Activated gamma-delta T cell treated with Interleukin-2 at 50 U/mL for 16 hours (primary cell): ENCODE data around the gene OVCH1.

ENCODE experiments used
- DNase-seq: peaks from one replicate; pipeline ENCODE4 v3.0.0-alpha.2; 2020

Gene OVCH1

GRCh38 chr12:29497588-29497987, at the start of gene OVCH1:
OVCH1 (minus strand) TSS chr12:29497686; CDS start chr12:29497686, 0 bp downstream.
- no peak for DNase-seq

GRCh38 chr12:29547151-29547632, 49.7 kb upstream of the OVCH1 start:
- DNase-seq = no peak

GRCh38 chr12:29546000-29546399, 48.5 kb upstream of the OVCH1 start:
- DNase-seq = no peak

GRCh38 chr12:29545102-29545467, 47.6 kb upstream of the OVCH1 start:
- no peak for DNase-seq

GRCh38 chr12:29544428-29545101, 47.1 kb upstream of the OVCH1 start:
- no peak for DNase-seq

- DNase-seq = no peak
Observed at GRCh38 chr12:29543036-29543435, 45.5 kb upstream of the OVCH1 start.

GRCh38 chr12:29537298-29537697, 39.8 kb upstream of the OVCH1 start:
- DNase-seq = no peak

GRCh38 chr12:29534935-29535334, 37.4 kb upstream of the OVCH1 start:
- DNase-seq = no peak

GRCh38 chr12:29533815-29534489, 36.5 kb upstream of the OVCH1 start:
- no peak for DNase-seq

GRCh38 chr12:29531471-29531870, 34.0 kb upstream of the OVCH1 start:
- DNase-seq = no peak

GRCh38 chr12:29530436-29530835, 33.0 kb upstream of the OVCH1 start:
- DNase-seq = no peak

GRCh38 chr12:29528161-29528560, 30.7 kb upstream of the OVCH1 start:
- no peak for DNase-seq

GRCh38 chr12:29521951-29522350, 24.5 kb upstream of the OVCH1 start:
- no peak for DNase-seq

- DNase-seq = peak; percentile 14
Observed at GRCh38 chr12:29519585-29520182, 22.2 kb upstream of the OVCH1 start.

- DNase-seq = no peak
Observed at GRCh38 chr12:29518407-29518806, 20.9 kb upstream of the OVCH1 start.

- no peak for DNase-seq
Observed at GRCh38 chr12:29517264-29517663, 19.8 kb upstream of the OVCH1 start.

- no peak for DNase-seq
Observed at GRCh38 chr12:29516431-29516875, 19.0 kb upstream of the OVCH1 start.

GRCh38 chr12:29510591-29511185, 13.2 kb upstream of the OVCH1 start:
- no peak for DNase-seq

- no peak for DNase-seq
Observed at GRCh38 chr12:29509503-29509902, 12.0 kb upstream of the OVCH1 start.

GRCh38 chr12:29508949-29509348, 11.5 kb upstream of the OVCH1 start:
- DNase-seq = no peak

GRCh38 chr12:29505122-29505521, 7.6 kb upstream of the OVCH1 start:
- no peak for DNase-seq

GRCh38 chr12:29503283-29503682, 5.8 kb upstream of the OVCH1 start:
- DNase-seq = no peak

- DNase-seq = no peak
Observed at GRCh38 chr12:29499235-29499634, 1.7 kb upstream of the OVCH1 start.

GRCh38 chr12:29492891-29493290, 4.6 kb downstream of the OVCH1 start:
- DNase-seq = no peak
